ENCODE measurements around the gene VEZT.
A peak's percentile ranks its signal among the peaks of the same experiment; 100 is the strongest.

DNA sequence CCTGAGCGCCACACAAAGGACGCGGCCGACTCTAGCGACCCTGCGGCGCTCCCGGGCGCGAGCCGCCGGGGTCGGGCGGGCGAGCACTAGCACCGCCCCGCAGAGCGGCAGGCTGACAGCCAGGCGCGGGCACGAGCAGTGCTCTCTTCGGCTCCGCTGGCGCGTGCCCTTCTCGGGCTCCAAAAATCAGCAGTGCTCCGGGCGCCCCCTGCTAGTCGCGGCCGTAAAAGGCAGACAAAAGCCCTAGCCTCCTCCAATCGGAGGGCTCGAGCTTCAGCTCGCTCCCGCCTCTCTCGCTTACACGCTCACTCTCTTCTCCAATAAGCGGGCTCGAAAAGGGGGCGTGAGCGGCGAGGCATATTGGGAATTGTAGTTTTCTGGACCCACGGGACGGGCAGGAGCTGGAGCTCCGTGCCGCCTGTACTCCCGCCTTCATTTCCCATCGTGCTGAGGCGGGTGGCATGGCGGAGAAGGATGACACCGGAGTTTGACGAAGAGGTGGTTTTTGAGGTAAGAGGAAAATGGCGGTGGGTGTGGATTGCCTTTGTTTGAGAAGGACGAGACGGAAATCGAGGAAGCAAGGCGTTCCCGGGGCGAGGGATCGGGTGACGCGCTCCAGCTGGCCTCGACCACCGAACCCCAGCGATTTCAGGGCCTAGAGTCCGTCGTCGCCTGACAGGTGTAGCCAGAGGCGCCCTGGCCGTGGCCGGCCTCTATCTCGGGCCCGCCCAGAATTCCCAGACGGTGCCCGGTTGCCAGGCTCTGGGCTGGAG, at the start of gene VEZT, which contains the start of gene FGD6:
- TF ChIP-seq, protein P1, sequence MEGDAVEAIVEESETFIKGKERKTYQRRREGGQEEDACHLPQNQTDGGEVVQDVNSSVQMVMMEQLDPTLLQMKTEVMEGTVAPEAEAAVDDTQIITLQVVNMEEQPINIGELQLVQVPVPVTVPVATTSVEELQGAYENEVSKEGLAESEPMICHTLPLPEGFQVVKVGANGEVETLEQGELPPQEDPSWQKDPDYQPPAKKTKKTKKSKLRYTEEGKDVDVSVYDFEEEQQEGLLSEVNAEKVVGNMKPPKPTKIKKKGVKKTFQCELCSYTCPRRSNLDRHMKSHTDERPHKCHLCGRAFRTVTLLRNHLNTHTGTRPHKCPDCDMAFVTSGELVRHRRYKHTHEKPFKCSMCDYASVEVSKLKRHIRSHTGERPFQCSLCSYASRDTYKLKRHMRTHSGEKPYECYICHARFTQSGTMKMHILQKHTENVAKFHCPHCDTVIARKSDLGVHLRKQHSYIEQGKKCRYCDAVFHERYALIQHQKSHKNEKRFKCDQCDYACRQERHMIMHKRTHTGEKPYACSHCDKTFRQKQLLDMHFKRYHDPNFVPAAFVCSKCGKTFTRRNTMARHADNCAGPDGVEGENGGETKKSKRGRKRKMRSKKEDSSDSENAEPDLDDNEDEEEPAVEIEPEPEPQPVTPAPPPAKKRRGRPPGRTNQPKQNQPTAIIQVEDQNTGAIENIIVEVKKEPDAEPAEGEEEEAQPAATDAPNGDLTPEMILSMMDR (conservative IDR thresholded peaks at IDR 0.05; ENCODE audit: low read length) = peak; percentile 65
- TF ChIP-seq EZH2phosphoT487 (IDR thresholded peaks at IDR 0.05; ENCODE audit: borderline replicate concordance) = no peak
